SK-N-MC (cell line): ENCODE data around the gene VAPA.
A peak's percentile ranks its signal among the peaks of the same experiment; 100 is the strongest.

ENCODE experiments used
- DNase-seq: peaks from one replicate; pipeline ENCODE4 v3.0.0-alpha.2; 2011; ENCODE audit warnings: low read depth, low spot score
- H3K27ac ChIP-seq: fragments of 200-600 bp; sonication (generic); 2 replicates; pipeline ENCODE4 v1.5.1; 2016; ENCODE audit warnings: mixed run types
- H3K36me3 ChIP-seq: fragments of 200-600 bp; sonication (generic); 2 replicates; pipeline ENCODE4 v1.6.1; 2017; ENCODE audit warnings: antibody characterized with exemption, low read length, mixed read lengths; ENCODE audit not compliant: insufficient read depth
- H3K4me3 ChIP-seq: fragments of 200-600 bp; sonication (generic); 2 replicates; pipeline ENCODE4 v1.5.1; 2016
- H3K9ac ChIP-seq: fragments of 200-600 bp; sonication (generic); 2 replicates; pipeline ENCODE4 v1.8.0; 2017; ENCODE audit warnings: mixed run types, mixed read lengths; ENCODE audit not compliant: insufficient read length
- H3K9me3 ChIP-seq: fragments of 200-600 bp; sonication (generic); 2 replicates; pipeline ENCODE4 v1.6.1; 2017; ENCODE audit warnings: low read depth, mild to moderate bottlenecking, antibody characterized with exemption, low read length, moderate library complexity, mixed read lengths
- EZH2 ChIP-seq: fragments of 200-600 bp; sonication (generic); IDR thresholded peaks from one replicate; pipeline ENCODE4 v1.6.1; 2017; ENCODE audit warnings: antibody characterized with exemption
- FOXP2 ChIP-seq: optimal IDR thresholded peaks from 2 replicates; pipeline ENCODE3; 2011; ENCODE audit warnings: mild to moderate bottlenecking, moderate library complexity; ENCODE audit not compliant: insufficient read depth; ENCODE audit errors: extremely low read length, control extremely low read depth
- POLR2AphosphoS5 ChIP-seq: IDR thresholded peaks from 2 replicates; pipeline ENCODE4 v1.6.1; 2012; ENCODE audit warnings: mild to moderate bottlenecking, low read depth, low read length, borderline replicate concordance

Gene VAPA

GRCh38 chr18:9931678-9932077 is 17.9 kb downstream of the VAPA start:
- DNase-seq: no peak
- H3K27ac ChIP-seq: peak overlapping the region; percentile 63; the same call in 1 of the 2 replicates
- no peak for TF ChIP-seq FOXP2
- no peak for TF ChIP-seq POLR2AphosphoS5
- TF ChIP-seq EZH2: no peak
- H3K4me3 ChIP-seq: no peak overlapping the region
- peaks cover 43% of the 10 kb centered on the region for H3K36me3 ChIP-seq
- no peaks in the 10 kb centered on the region for H3K9me3 ChIP-seq
- H3K9ac ChIP-seq: no peak overlapping the region

- Histone ChIP-seq H3K4me3 (no peak overlapping the region), H3K9ac (no peak overlapping the region), H3K36me3 (peaks cover 65% of the 10 kb centered on the region), H3K9me3 (no peaks in the 10 kb centered on the region), H3K27ac (0 out of 2 replicates have a peak overlapping the region, but pooled peaks have one; percentile 22)
- TF ChIP-seq FOXP2: no peak
- no peak for TF ChIP-seq POLR2AphosphoS5
- TF ChIP-seq EZH2: no peak
- no peak for DNase-seq
Observed at GRCh38 chr18:9933865-9934264, 20.0 kb downstream of the VAPA start.

GRCh38 chr18:9934274-9934673 is 20.5 kb downstream of the VAPA start:
- no peak for TF ChIP-seq EZH2
- TF ChIP-seq FOXP2: no peak
- no peak for TF ChIP-seq POLR2AphosphoS5
- Histone ChIP-seq H3K9ac (no peak overlapping the region), H3K36me3 (peaks cover 68% of the 10 kb centered on the region), H3K9me3 (no peaks in the 10 kb centered on the region), H3K27ac (0 out of 2 replicates have a peak overlapping the region, but pooled peaks have one; percentile 22), H3K4me3 (no peak overlapping the region)
- no peak for DNase-seq

- peaks cover 88% of the 10 kb centered on the region for H3K36me3 ChIP-seq
- DNase-seq: no peak
- H3K27ac ChIP-seq: no peak overlapping the region; the same call in 1 of the 2 replicates
- H3K9me3 ChIP-seq: no peaks in the 10 kb centered on the region
- TF ChIP-seq POLR2AphosphoS5: no peak
- H3K4me3 ChIP-seq: no peak overlapping the region
- no peak overlapping the region for H3K9ac ChIP-seq
Observed at GRCh38 chr18:9941103-9941502, 27.3 kb downstream of the VAPA start.

GRCh38 chr18:9941660-9942059 is 27.8 kb downstream of the VAPA start:
- peaks cover 89% of the 10 kb centered on the region for H3K36me3 ChIP-seq
- H3K9ac ChIP-seq: no peak overlapping the region
- no peak for DNase-seq
- no peaks in the 10 kb centered on the region for H3K9me3 ChIP-seq
- no peak overlapping the region for H3K4me3 ChIP-seq
- H3K27ac ChIP-seq: no peak overlapping the region
- TF ChIP-seq FOXP2 (no peak), POLR2AphosphoS5 (no peak), EZH2 (no peak)

- Histone ChIP-seq H3K4me3 (no peak overlapping the region), H3K9me3 (no peaks in the 10 kb centered on the region), H3K27ac (no peak overlapping the region), H3K36me3 (peaks cover 86% of the 10 kb centered on the region), H3K9ac (no peak overlapping the region)
- TF ChIP-seq EZH2 (no peak), FOXP2 (no peak), POLR2AphosphoS5 (no peak)
- DNase-seq: no peak
Observed at GRCh38 chr18:9943311-9943710, 29.5 kb downstream of the VAPA start.

- Histone ChIP-seq H3K27ac (no peak overlapping the region), H3K9ac (no peak overlapping the region), H3K4me3 (no peak overlapping the region), H3K36me3 (peaks cover 81% of the 10 kb centered on the region), H3K9me3 (no peaks in the 10 kb centered on the region)
- DNase-seq: no peak
- TF ChIP-seq EZH2 (no peak), FOXP2 (no peak), POLR2AphosphoS5 (no peak)
Observed at GRCh38 chr18:9944805-9945204, 31.0 kb downstream of the VAPA start.

- DNase-seq: no peak
Observed at GRCh38 chr18:9946831-9947230, 33.0 kb downstream of the VAPA start.

GRCh38 chr18:9947248-9947647 is 33.4 kb downstream of the VAPA start:
- Histone ChIP-seq H3K36me3 (peaks cover 74% of the 10 kb centered on the region), H3K9ac (no peak overlapping the region), H3K27ac (no peak overlapping the region), H3K4me3 (no peak overlapping the region), H3K9me3 (no peaks in the 10 kb centered on the region)
- DNase-seq: no peak
- TF ChIP-seq POLR2AphosphoS5 (no peak), EZH2 (no peak), FOXP2 (no peak)

More at GRCh38 chr18:9946831-9947230, 33.0 kb downstream of the VAPA start:
- TF ChIP-seq POLR2AphosphoS5: no peak
- Histone ChIP-seq H3K9ac (no peak overlapping the region), H3K27ac (no peak overlapping the region), H3K9me3 (no peaks in the 10 kb centered on the region), H3K4me3 (no peak overlapping the region), H3K36me3 (peaks cover 75% of the 10 kb centered on the region)
